OCI-LY1 (cell line): ENCODE data around the gene ZP3.
"Not testable (repeated sequence)": the region's sequence is repeated elsewhere in the genome, so short reads cannot be mapped to it uniquely, and the experiment has no call there.

Source experiments
- H2AFZ ChIP-seq: fragments of 200-600 bp; sonication (generic), shearing (Covaris generic); 2 replicates; pipeline ENCODE4 v1.6.0; 2014; ENCODE audit warnings: antibody characterized with exemption, mild to moderate bottlenecking, low read length
- H3F3A ChIP-seq: fragments of 200-600 bp; sonication (generic), shearing (Covaris generic); 2 replicates; pipeline ENCODE4 v1.6.0; 2014; ENCODE audit warnings: mild to moderate bottlenecking, antibody characterized with exemption, low read length, moderate library complexity; ENCODE audit not compliant: insufficient read depth
- H3K27ac ChIP-seq: fragments of 200-600 bp; sonication (generic); 2 replicates; pipeline ENCODE4 v1.5.1; 2014; ENCODE audit warnings: low read length, mixed run types, mild to moderate bottlenecking, low read depth; ENCODE audit not compliant: poor library complexity, severe bottlenecking
- H3K27me3 ChIP-seq: fragments of 200-600 bp; sonication (generic); 2 replicates; pipeline ENCODE4 v1.6.0; 2014; ENCODE audit warnings: antibody characterized with exemption, mild to moderate bottlenecking, low read length, moderate library complexity; ENCODE audit not compliant: insufficient read depth
- H3K36me3 ChIP-seq: fragments of 200-600 bp; sonication (generic); 2 replicates; pipeline ENCODE4 v1.6.1; 2014; ENCODE audit warnings: mild to moderate bottlenecking, antibody characterized with exemption, low read length, moderate library complexity, mixed read lengths; ENCODE audit not compliant: insufficient read depth
- H3K4me1 ChIP-seq: fragments of 200-600 bp; sonication (generic); 2 replicates; pipeline ENCODE4 v1.5.1; 2014; ENCODE audit warnings: mild to moderate bottlenecking, low read length, moderate library complexity; ENCODE audit not compliant: insufficient read depth, severe bottlenecking
- H3K4me2 ChIP-seq: fragments of 200-600 bp; sonication (generic), shearing (Covaris generic); 2 replicates; pipeline ENCODE4 v1.6.1; 2014; ENCODE audit warnings: low read length
- H3K4me3 ChIP-seq: fragments of 200-600 bp; sonication (generic); 2 replicates; pipeline ENCODE4 v1.5.1; 2014; ENCODE audit warnings: low read length, low read depth, mild to moderate bottlenecking, mixed read lengths; ENCODE audit not compliant: poor library complexity, severe bottlenecking
- H3K79me2 ChIP-seq: fragments of 200-600 bp; shearing (Covaris generic); 2 replicates; pipeline ENCODE4 v1.6.1; 2016; ENCODE audit warnings: mixed run types, low read length, mixed read lengths; ENCODE audit not compliant: insufficient read depth
- H3K9ac ChIP-seq: fragments of 200-600 bp; sonication (generic), shearing (Covaris generic); 2 replicates; pipeline ENCODE4 v1.6.1; 2014; ENCODE audit warnings: mild to moderate bottlenecking, low read length, mixed read lengths
- H3K9me2 ChIP-seq: fragments of 200-600 bp; sonication (generic), shearing (Covaris generic); 2 replicates; pipeline ENCODE4 v1.6.1; 2014; ENCODE audit warnings: low read depth, mild to moderate bottlenecking, low read length, mixed read lengths
- H3K9me3 ChIP-seq: fragments of 200-600 bp; shearing (Covaris generic); 2 replicates; pipeline ENCODE4 v1.6.1; 2014; ENCODE audit warnings: low read length, mixed read lengths
- H4K20me1 ChIP-seq: fragments of 200-600 bp; sonication (generic), shearing (Covaris generic); 2 replicates; pipeline ENCODE4 v1.6.0; 2016; ENCODE audit warnings: mild to moderate bottlenecking, low read length; ENCODE audit not compliant: insufficient read depth
- EZH2 ChIP-seq: fragments of 200-600 bp; sonication (generic), shearing (Covaris generic); IDR thresholded peaks from 2 replicates; pipeline ENCODE4 v1.8.0; 2017; ENCODE audit warnings: borderline replicate concordance, mixed run types, mild to moderate bottlenecking, antibody characterized with exemption, low read length, moderate library complexity, mixed read lengths
- TF ChIP-seq, protein P1 (sequence below): fragments of 200-600 bp; sonication (generic), shearing (Covaris generic); IDR thresholded peaks from 2 replicates; pipeline ENCODE4 v1.5.1; 2017; ENCODE audit warnings: mild to moderate bottlenecking, antibody characterized with exemption, low read length, moderate library complexity, mixed read lengths

The ZP3 gene

DNA sequence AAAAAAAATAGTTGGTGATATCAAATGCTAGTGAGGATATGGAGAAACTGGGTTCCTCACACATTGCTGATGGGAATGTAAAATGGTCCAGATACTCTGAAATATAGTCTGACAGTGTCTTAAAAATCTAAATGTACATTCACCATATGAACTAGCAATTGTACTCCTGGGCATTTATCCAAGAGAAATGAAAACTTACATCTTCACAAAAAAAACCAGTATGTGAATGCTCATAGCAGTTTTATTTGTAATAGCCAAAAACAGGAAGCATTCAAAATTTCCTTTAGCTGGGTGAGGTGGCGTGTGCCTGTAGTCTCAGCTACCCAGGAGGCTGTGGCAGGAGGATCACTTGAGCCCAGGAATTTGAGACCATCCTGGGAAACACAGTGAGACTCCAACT lies 13.1 kb upstream of the ZP3 start:
- H2AFZ ChIP-seq: no peak overlapping the region
- H4K20me1 ChIP-seq: no peaks in the 10 kb centered on the region
- peaks cover 16% of the 10 kb centered on the region; the same call in 1 of the 2 replicates for H3K27me3 ChIP-seq
- no peaks in the 10 kb centered on the region for H3K4me1 ChIP-seq
- no peak overlapping the region for H3K9ac ChIP-seq
- H3K27ac ChIP-seq: no peak overlapping the region
- no peaks in the 10 kb centered on the region for H3K36me3 ChIP-seq
- H3K9me3 ChIP-seq: no peaks in the 10 kb centered on the region
- H3K9me2 ChIP-seq: no peaks in the 10 kb centered on the region
- no peaks in the 10 kb centered on the region for H3F3A ChIP-seq
- H3K79me2 ChIP-seq: no peaks in the 10 kb centered on the region
- H3K4me2 ChIP-seq: no peak overlapping the region
- H3K4me3 ChIP-seq: no peak overlapping the region
- TF ChIP-seq, protein P1, sequence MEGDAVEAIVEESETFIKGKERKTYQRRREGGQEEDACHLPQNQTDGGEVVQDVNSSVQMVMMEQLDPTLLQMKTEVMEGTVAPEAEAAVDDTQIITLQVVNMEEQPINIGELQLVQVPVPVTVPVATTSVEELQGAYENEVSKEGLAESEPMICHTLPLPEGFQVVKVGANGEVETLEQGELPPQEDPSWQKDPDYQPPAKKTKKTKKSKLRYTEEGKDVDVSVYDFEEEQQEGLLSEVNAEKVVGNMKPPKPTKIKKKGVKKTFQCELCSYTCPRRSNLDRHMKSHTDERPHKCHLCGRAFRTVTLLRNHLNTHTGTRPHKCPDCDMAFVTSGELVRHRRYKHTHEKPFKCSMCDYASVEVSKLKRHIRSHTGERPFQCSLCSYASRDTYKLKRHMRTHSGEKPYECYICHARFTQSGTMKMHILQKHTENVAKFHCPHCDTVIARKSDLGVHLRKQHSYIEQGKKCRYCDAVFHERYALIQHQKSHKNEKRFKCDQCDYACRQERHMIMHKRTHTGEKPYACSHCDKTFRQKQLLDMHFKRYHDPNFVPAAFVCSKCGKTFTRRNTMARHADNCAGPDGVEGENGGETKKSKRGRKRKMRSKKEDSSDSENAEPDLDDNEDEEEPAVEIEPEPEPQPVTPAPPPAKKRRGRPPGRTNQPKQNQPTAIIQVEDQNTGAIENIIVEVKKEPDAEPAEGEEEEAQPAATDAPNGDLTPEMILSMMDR: no peak
- no peak for TF ChIP-seq EZH2

DNA sequence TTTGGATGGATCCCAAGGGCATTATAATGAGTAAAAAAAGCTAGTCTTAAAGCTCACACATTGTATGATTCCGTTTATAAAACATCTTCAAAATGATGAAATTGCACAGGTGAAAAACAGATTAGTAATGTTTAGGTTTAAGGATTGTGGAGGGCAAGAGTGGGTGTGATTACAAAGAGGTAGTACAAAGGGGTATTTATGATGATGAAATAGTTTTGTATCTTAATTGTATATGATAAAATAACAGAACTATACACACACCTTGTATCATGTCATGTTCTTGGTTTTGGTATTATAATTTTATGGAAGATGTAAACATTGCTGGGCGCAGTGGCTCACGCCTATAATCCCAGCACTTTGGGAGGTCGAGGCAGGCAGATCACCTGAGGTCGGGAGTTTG lies 12.5 kb upstream of the ZP3 start:
- H3K4me3 ChIP-seq: no peak overlapping the region
- H2AFZ ChIP-seq: no peak overlapping the region
- H3F3A ChIP-seq: no peaks in the 10 kb centered on the region
- no peaks in the 10 kb centered on the region for H3K79me2 ChIP-seq
- H3K9me2 ChIP-seq: no peaks in the 10 kb centered on the region
- peaks cover 16% of the 10 kb centered on the region; the same call in 1 of the 2 replicates for H3K27me3 ChIP-seq
- H3K27ac ChIP-seq: no peak overlapping the region
- no peak overlapping the region for H3K4me2 ChIP-seq
- H3K9ac ChIP-seq: no peak overlapping the region
- H3K4me1 ChIP-seq: no peaks in the 10 kb centered on the region
- H3K36me3 ChIP-seq: no peaks in the 10 kb centered on the region
- no peaks in the 10 kb centered on the region for H4K20me1 ChIP-seq
- TF ChIP-seq, protein P1: no peak
- no peak for TF ChIP-seq EZH2
- H3K9me3 ChIP-seq: no peaks in the 10 kb centered on the region

DNA sequence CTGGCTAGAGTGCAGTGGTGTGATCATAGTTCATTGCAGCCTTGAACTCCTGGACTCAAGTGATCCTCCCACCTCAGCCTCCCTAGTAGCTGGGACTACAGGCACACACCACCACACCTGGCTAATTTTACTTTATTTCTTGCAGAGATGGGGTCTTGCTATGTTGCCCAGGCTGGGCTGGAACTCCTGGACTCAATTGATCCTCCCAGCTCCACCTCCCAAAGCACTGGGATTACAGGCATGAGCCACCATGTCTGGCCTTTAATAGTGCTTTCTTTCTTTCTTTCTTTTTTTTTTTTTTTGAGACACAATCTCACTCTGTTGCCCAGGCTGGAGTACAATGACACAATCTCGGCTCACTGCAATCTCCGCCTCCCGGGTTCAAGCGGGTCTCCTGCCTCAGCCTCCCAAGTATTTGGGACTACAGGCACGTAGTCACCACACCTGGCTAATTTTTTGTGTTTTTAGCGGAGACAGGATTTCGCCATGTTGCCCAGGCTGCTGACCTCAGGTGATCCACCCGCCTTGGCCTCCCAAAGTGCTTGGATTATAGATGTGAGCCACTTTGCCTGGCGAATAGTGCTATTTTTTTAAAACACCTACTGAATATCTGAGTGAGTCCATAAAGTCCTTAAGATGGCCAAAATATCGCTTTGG lies 7.0 kb upstream of the ZP3 start:
- not testable (repeated sequence) for H2AFZ ChIP-seq, H3K4me2 ChIP-seq, H3K9me2 ChIP-seq, H3K36me3 ChIP-seq, H3F3A ChIP-seq, H3K27ac ChIP-seq, H3K79me2 ChIP-seq, H3K27me3 ChIP-seq, H3K4me3 ChIP-seq, H3K9me3 ChIP-seq, H3K4me1 ChIP-seq, H4K20me1 ChIP-seq, H3K9ac ChIP-seq

DNA sequence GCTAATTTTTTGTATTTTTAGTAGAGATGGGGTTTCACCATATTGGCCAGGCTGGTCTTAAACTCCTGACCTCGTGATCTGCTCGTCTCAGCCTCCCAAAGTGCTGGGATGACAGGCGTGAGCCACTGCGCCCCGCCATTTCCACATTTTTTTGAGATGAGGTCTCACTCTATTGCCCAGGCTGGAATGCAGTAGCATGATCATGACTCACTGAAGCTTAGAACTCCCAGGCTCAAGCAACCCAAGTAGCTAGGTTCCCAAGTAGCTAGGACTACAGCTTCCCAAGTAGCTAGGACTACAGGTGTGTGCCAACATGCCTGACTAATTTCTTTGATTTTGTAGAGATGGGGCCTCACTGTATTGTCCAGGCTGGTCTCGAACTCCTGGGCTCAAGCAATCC lies 3.7 kb upstream of the ZP3 start:
- H2AFZ ChIP-seq, H3K9me2 ChIP-seq, H3K4me3 ChIP-seq, H3K79me2 ChIP-seq, H3K4me2 ChIP-seq, H3K4me1 ChIP-seq, H3K9ac ChIP-seq, H3K9me3 ChIP-seq, H3F3A ChIP-seq, H3K27me3 ChIP-seq, H4K20me1 ChIP-seq, H3K36me3 ChIP-seq, H3K27ac ChIP-seq: not testable (repeated sequence)
